HFF-Myc (cell line): ENCODE results near the gene ZFP3.

Experiments used
- DNase-seq: peaks from one replicate; pipeline ENCODE4 v3.0.0-alpha.2; 2011; ENCODE audit warnings: low read depth; ENCODE audit errors: extremely low read depth
- H3K4me3 ChIP-seq: replicated peaks from 2 replicates; pipeline ENCODE4 v1.5.1; 2011; ENCODE audit warnings: low read depth, mild to moderate bottlenecking, control low read depth, low read length
- TF ChIP-seq, protein P1 (sequence below): IDR thresholded peaks from 2 replicates; pipeline ENCODE4 v1.5.1; 2012; ENCODE audit warnings: mild to moderate bottlenecking, low read depth, low read length, control low read depth; ENCODE audit errors: missing control alignments

ZFP3 gene

DNA sequence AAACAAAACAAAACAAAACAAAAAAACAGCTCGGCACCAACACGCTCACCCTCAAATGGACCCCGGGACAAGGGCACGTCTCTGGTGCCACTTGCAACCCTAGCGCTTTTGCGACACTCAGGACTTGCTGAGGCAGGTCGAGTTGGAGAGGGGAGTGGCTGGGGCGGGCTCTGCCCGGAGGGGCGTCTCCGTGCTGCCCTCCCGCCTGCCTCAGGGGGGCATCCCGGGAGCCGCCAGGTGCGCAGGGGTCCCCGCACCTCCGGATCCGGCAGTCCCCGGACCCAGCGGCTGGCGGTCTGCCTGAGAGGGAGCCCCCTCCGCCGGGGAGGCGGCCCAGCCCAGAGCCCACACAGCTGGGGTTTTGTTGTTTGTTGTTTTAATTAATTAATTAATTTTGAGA is 43.0 kb upstream of the ZFP3 start, which contains the start of gene SLC52A1:
TSS of gene SLC52A1 (minus strand) at position 112 of the 400 bp plus-strand sequence. CDS start 820 bp downstream, outside the sequence.
- DNase-seq, result no peak
- TF ChIP-seq, protein P1, sequence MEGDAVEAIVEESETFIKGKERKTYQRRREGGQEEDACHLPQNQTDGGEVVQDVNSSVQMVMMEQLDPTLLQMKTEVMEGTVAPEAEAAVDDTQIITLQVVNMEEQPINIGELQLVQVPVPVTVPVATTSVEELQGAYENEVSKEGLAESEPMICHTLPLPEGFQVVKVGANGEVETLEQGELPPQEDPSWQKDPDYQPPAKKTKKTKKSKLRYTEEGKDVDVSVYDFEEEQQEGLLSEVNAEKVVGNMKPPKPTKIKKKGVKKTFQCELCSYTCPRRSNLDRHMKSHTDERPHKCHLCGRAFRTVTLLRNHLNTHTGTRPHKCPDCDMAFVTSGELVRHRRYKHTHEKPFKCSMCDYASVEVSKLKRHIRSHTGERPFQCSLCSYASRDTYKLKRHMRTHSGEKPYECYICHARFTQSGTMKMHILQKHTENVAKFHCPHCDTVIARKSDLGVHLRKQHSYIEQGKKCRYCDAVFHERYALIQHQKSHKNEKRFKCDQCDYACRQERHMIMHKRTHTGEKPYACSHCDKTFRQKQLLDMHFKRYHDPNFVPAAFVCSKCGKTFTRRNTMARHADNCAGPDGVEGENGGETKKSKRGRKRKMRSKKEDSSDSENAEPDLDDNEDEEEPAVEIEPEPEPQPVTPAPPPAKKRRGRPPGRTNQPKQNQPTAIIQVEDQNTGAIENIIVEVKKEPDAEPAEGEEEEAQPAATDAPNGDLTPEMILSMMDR, result no peak
- H3K4me3 ChIP-seq, result peak within 1 kb of the TSS; percentile 19; the same call in 1 of the 2 replicates

DNA sequence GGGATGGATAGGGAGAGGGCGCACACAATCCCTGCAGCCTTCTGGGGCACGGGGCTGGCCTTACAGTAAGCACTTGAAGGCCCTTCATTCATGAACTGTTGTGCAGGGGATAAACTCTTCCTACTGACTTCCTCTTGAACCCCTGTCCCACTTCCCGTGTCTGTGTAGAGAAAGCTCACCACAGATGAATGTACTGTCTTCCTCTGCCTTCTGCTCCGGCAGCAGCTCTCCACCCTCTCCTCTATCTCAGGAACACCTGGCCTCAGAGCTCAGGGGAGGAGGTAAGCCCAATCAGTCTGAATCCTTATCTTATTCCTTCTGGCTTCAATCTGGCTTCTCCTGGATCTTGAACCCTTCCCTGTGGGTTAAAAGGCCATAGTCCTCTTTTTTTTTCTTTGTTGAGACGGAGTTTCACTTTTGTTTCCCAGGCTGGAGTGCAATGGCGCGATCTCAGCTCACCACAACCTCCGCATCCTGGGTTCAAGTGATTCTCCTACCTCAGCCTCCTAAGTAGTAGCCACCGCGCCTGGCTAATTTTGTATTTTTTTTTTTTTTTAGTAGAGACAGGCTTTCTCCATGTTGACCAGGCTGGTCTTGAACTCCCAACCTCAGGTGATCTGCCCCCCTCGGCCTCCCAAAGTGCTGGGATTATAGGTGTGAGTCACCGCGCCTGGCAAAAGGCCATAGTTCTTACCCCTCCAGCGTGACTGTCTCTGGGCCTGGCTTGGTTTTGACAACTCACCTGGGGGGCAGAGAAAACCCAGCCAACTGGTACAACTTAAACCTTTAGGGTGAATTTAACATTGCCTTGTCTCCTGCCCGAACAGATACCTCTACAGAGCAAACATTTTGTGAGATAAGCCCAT is 35.9 kb upstream of the ZFP3 start:
- TF ChIP-seq, protein P1, result no peak
- no peak overlapping the region for H3K4me3 ChIP-seq
- no peak for DNase-seq

DNA sequence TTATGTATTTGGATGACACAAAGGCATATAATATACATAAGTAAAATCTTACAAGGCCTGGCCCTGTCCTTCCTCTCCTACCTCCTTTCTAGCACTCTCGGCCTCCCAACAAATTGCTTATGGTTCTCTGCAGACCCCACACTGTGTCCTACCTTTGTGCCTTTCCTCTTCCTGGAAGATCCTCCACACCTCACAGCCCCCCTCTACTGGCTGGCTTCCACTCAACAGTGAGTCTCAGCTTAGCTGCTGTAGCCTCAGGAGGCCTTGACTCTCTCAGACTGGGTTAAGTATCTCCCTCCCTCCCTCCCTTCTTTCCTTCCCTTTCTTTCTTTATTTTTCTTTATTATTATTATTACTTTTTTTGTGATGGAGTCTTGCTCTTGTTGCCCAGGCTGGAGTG is 34.7 kb upstream of the ZFP3 start:
- no peak overlapping the region for H3K4me3 ChIP-seq
- no peak for DNase-seq
- TF ChIP-seq, protein P1, result no peak

DNA sequence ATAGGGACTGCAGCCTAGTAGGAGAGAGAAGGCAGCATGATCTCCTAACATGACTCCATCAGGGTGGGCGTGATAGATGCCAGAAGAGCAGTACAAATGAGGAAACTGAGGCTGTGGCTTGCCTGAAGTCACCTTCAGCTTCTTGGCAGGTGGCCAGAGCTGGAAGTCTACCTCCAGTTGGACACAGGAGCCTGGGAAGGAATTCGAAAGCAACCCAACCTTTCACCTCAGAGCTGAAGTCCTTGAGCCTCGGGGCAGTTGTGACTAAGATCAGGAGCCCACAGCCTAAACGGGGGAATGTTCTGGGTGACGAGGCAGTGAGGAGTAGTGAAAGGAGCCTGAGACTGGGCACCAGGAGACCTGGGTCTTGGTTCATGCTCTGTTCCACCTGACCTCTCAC is 33.6 kb upstream of the ZFP3 start:
- TF ChIP-seq, protein P1, result no peak
- H3K4me3 ChIP-seq, result no peak overlapping the region
- no peak for DNase-seq

DNA sequence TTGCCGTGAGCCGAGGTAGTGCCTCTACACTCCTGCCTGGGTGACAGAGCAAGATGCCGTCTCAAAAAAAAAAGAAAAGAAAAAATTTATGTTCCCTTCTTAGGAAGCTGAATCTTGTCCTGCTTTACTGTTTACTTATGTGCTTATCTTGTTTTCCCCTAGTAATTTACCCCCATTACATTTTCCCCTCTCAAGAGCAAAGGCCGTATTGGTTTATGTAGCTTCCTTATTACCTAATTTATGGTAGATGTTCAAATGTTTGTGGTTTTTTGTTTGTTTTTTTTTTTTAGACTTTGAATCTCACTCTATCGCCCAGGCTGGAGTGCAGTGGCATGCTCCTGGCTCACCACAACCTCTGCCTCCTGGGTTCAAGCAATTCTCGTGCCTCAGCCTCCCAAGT is 32.8 kb upstream of the ZFP3 start:
- TF ChIP-seq, protein P1, result no peak
- H3K4me3 ChIP-seq, result no peak overlapping the region
- no peak for DNase-seq

DNA sequence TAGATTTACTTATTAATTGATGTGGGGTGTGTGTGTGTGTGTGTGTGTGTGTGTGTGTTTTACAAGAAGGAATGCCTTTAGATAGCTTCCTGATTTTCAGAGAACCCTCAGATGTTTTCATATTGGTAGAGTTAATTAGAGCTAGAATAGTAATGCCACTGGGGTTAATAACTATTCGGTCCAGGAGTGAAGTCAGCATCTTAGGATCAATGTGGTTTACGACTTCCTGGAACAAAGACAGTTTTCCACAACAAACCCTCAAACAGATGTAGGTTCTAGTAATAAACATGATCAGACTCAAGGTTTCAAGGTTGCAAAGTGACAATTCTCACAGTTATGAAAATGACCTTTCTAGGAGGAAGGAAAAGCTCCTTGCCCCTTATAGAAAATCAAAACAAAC is 30.8 kb upstream of the ZFP3 start:
- H3K4me3 ChIP-seq, result no peak overlapping the region
- TF ChIP-seq, protein P1, result no peak
- peak; percentile 20 for DNase-seq

DNA sequence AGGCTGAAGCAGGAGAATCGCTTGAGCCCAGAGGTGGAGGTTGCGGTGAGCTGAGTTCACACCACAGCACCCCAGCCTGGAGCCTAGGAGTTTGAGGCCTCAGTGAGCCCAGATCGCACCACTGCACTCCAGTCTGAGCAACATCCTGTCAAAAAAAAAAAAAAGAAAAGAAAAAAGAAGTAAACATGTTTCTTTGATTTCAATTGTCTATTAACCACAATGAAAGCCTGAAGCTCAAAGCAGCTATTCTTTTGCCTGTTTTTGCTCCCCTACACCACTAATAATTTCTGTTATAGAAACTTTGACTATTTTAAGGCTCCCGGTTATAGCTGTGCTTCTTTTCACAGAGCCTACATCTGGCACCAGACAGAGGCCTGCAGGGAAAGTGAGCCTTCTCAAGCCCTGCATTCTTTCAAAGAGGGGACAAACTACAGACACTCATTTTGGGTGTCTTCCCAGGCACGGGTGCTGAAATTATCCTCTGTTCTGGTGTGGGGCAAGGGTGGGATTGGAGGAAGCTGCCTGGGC is 28.9 kb upstream of the ZFP3 start:
- H3K4me3 ChIP-seq, result no peak overlapping the region
- TF ChIP-seq, protein P1, result no peak
- no peak for DNase-seq
